HCT116 (cell line): Measurements from ENCODE around the gene DPYSL5. TPM values are rescaled to one million over a fixed set of nuclear protein-coding genes. Genes with fewer than 3 reads are reported as not detected.

Experiments used
- ATAC-seq: fragments of 200-7000 bp; cut with Tn5 transposase; 2 replicates; pipeline ENCODE4 v1.9.1; 2020; ENCODE audit warnings: mild to moderate bottlenecking, moderate library complexity
- BruUV-seq: library from RNA; stranded (reverse); fragments of 400-500 nt; replicated peaks from 2 replicates; lab custom pipeline; 2021; lab: Mats Ljungman, UMichigan
- CTCF ChIA-PET: fragments of 300-600 bp; sonication (Branson Sonifier 250); formaldehyde crosslinking; loops from one replicate; lab custom pipeline; 2021; ENCODE audit warnings: antibody characterized with exemption; lab: Charles Lee
- POLR2A ChIA-PET: fragments of 300-600, 350-600 bp; sonication (Branson Sonifier 250); formaldehyde crosslinking; loops from one replicate; lab custom pipeline; 2021; ENCODE audit warnings: antibody characterized with exemption; lab: Charles Lee
- RAD21 ChIA-PET, 2 experiments: fragments of 300-600 bp; sonication (Branson Sonifier 250); formaldehyde crosslinking; loops; one replicate each; lab custom pipeline; 2023; ENCODE audit warnings: low total read pairs in 2 of 2; ENCODE audit not compliant: uncharacterized antibody in 2 of 2, unreplicated experiment in 2 of 2, low non-redundant PET in 1 of 2; lab: Charles Lee
- DNase-seq: peaks from one replicate; pipeline ENCODE4 v3.0.0-alpha.2; 2010; ENCODE audit warnings: low read depth, low spot score
- H2AFZ ChIP-seq: fragments of 200-600 bp; shearing (Covaris generic), sonication (generic); 2 replicates; pipeline ENCODE4 v1.6.1; 2017; ENCODE audit warnings: low read depth, mixed run types, mixed read lengths, antibody characterized with exemption, low read length; ENCODE audit not compliant: poor library complexity, severe bottlenecking
- H3K27ac ChIP-seq: 2 replicates; pipeline ENCODE4 v1.5.1; 2012; ENCODE audit warnings: low read depth, low read length
- H3K27me3 ChIP-seq: fragments of 200-600 bp; sonication (generic); 2 replicates; pipeline ENCODE4 v1.6.1; 2016; ENCODE audit warnings: mixed run types, low read length, mixed read lengths; ENCODE audit not compliant: insufficient read depth
- H3K36me3 ChIP-seq, 2 experiments: fragments of 200-500 bp in 1 of 2; fragments of 200-600 bp in 1 of 2; sonication (Bioruptor generic) in 1 of 2; sonication (generic) in 1 of 2; 2 replicates each; pipeline versions ENCODE4 v1.5.1 to v1.6.1; 2014 to 2016; ENCODE audit warnings: low read length in 2 of 2, inconsistent platforms in 1 of 2, mixed read lengths in 1 of 2, mixed run types in 1 of 2; ENCODE audit not compliant: insufficient read depth in 2 of 2, control insufficient read depth in 1 of 2
- H3K4me1 ChIP-seq, 2 experiments: fragments of 200-600 bp in 1 of 2; sonication (generic) in 1 of 2; 2 replicates each; pipeline versions ENCODE4 v1.5.1 to v1.6.1; 2012 to 2017; ENCODE audit warnings: low read length in 2 of 2, inconsistent platforms in 1 of 2, mild to moderate bottlenecking in 1 of 2, mixed read lengths in 1 of 2, mixed run types in 1 of 2, moderate library complexity in 1 of 2; ENCODE audit not compliant: insufficient read depth in 2 of 2, control insufficient read depth in 1 of 2
- H3K4me2 ChIP-seq: fragments of 200-600 bp; sonication (generic); 2 replicates; pipeline ENCODE4 v1.6.1; 2017; ENCODE audit warnings: mixed run types, low read length, mixed read lengths
- H3K4me3 ChIP-seq, 2 experiments: fragments of 200-600 bp in 1 of 2; sonication (generic) in 1 of 2; replicated peaks in 1 of 2; 2 replicates each; pipeline ENCODE4 v1.5.1; 2011 to 2016; ENCODE audit warnings: low read length in 2 of 2, control low read depth in 1 of 2, low read depth in 1 of 2, mild to moderate bottlenecking in 1 of 2, mixed read lengths in 1 of 2, mixed run types in 1 of 2
- H3K79me2 ChIP-seq: fragments of 200-600 bp; sonication (generic); 2 replicates; pipeline ENCODE4 v1.6.1; 2017; ENCODE audit warnings: mild to moderate bottlenecking, mixed run types, low read length, moderate library complexity, mixed read lengths; ENCODE audit not compliant: insufficient read depth
- H3K9ac ChIP-seq: fragments of 200-600 bp; sonication (generic); 2 replicates; pipeline ENCODE4 v1.6.1; 2016; ENCODE audit warnings: low read length, mixed read lengths
- H3K9me2 ChIP-seq: fragments of 200-600 bp; sonication (generic), shearing (Covaris generic); 2 replicates; pipeline ENCODE4 v1.6.1; 2017; ENCODE audit warnings: mixed run types, mild to moderate bottlenecking, moderate library complexity; ENCODE audit not compliant: insufficient read depth
- H3K9me3 ChIP-seq, 2 experiments: fragments of 200-500 bp in 1 of 2; fragments of 200-600 bp in 1 of 2; sonication (Bioruptor generic) in 1 of 2; sonication (generic) in 1 of 2; 2 replicates each; pipeline ENCODE4 v1.6.1; 2014 to 2017; ENCODE audit warnings: low read length in 2 of 2, mixed read lengths in 2 of 2, inconsistent platforms in 1 of 2, low read depth in 1 of 2, mild to moderate bottlenecking in 1 of 2, mixed run types in 1 of 2, moderate library complexity in 1 of 2; ENCODE audit not compliant: control insufficient read depth in 1 of 2, insufficient read depth in 1 of 2
- H4K20me1 ChIP-seq: fragments of 200-600 bp; sonication (generic), shearing (Covaris generic); 2 replicates; pipeline ENCODE4 v1.6.1; 2017; ENCODE audit warnings: mixed run types, mild to moderate bottlenecking, moderate library complexity; ENCODE audit not compliant: insufficient read depth
- EGR1 ChIP-seq: IDR thresholded peaks from 2 replicates; pipeline ENCODE4 v1.6.1; 2012; ENCODE audit warnings: low read depth
- ELF1 ChIP-seq: IDR thresholded peaks from 2 replicates; pipeline ENCODE4 v1.6.1; 2012; ENCODE audit warnings: low read depth, borderline replicate concordance
- POLR2AphosphoS5 ChIP-seq: IDR thresholded peaks from 2 replicates; pipeline ENCODE4 v1.6.1; 2011; ENCODE audit warnings: mild to moderate bottlenecking, low read depth, low read length, moderate library complexity
- RAD21 ChIP-seq: IDR thresholded peaks from 2 replicates; pipeline ENCODE4 v1.6.1; 2012; ENCODE audit warnings: low read depth, mild to moderate bottlenecking
- TCF7L2 ChIP-seq: IDR thresholded peaks from 2 replicates; pipeline ENCODE4 v1.7.0; 2011; ENCODE audit warnings: borderline replicate concordance, inconsistent platforms; ENCODE audit not compliant: insufficient read depth, insufficient read length; ENCODE audit errors: extremely low read depth
- YY1 ChIP-seq: IDR thresholded peaks from 2 replicates; pipeline ENCODE4 v1.6.1; 2011; ENCODE audit warnings: low read length, low read depth, moderate library complexity, mild to moderate bottlenecking; ENCODE audit not compliant: insufficient replicate concordance; ENCODE audit errors: extremely low read depth
- intact Hi-C: fragments of 100-400 bp; cut with micrococcal nuclease; formaldehyde crosslinking; loops from 2 replicates; pipeline ENCODE4 v1.10.0; 2022
- total RNA-seq: library from RNA; stranded (reverse); gene quantifications from one replicate; pipeline ENCODE4 v1.2.1, GENCODE V29; 2021; ENCODE audit not compliant: unreplicated experiment
- TF ChIP-seq, protein P1 (sequence below): IDR thresholded peaks from 2 replicates; pipeline ENCODE4 v1.6.1; 2012
- TF ChIP-seq, protein P2 (sequence below), 3 experiments: fragments of 200-600 bp in 1 of 3; sonication (generic) in 1 of 3; IDR thresholded peaks in 2 of 3; conservative IDR thresholded peaks in 1 of 3; 2 replicates each; pipeline ENCODE4 v1.5.1; 2012 to 2017; ENCODE audit warnings: low read depth in 2 of 3, low read length in 2 of 3, antibody characterized with exemption in 1 of 3, borderline replicate concordance in 1 of 3, control low read depth in 1 of 3, mild to moderate bottlenecking in 1 of 3, mixed read lengths in 1 of 3, mixed run types in 1 of 3, moderate library complexity in 1 of 3; ENCODE audit not compliant: insufficient read depth in 1 of 3

The DPYSL5 gene
- total RNA-seq, 1 experiment from 2014 or later = 8.4 TPM

- Histone ChIP-seq H4K20me1 (no peaks in the 10 kb centered on the region), H3K9me3 (no peaks in the 10 kb centered on the region), H3K4me2 (peak overlapping the region; percentile 13; the same call in 1 of the 2 replicates), H3K4me3 (no peak overlapping the region), H3K79me2 (no peaks in the 10 kb centered on the region), H2AFZ (no peak overlapping the region), H3K9me2 (no peaks in the 10 kb centered on the region), H3K36me3 (no peaks in the 10 kb centered on the region), H3K9ac (no peak overlapping the region), H3K4me1 (peaks cover 4 to 23% of the 10 kb centered on the region in 2 experiments; a peak in 3 of 4 replicates), H3K27me3 (peaks cover 5% of the 10 kb centered on the region; the same call in 1 of the 2 replicates), H3K27ac (no peak overlapping the region)
- ChIA-PET POLR2A (no interaction called here), CTCF (interaction anchor here (1.7 kb wide), 1 partner anchor 49 kb away, joined by 10 read pairs; no protein-coding TSS in a partner anchor), RAD21 (no interaction called here)
- no peak for DNase-seq
- intact Hi-C loops = loop anchor here (2.0 to 10.0 kb wide), 3 partner anchors 61 to 314 kb away; partner anchors contain the start of gene TRIM54
- no peak for ATAC-seq
- no TSS peak for BruUV-seq
- TF ChIP-seq, protein P1, sequence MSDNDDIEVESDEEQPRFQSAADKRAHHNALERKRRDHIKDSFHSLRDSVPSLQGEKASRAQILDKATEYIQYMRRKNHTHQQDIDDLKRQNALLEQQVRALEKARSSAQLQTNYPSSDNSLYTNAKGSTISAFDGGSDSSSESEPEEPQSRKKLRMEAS = no peak
- TF ChIP-seq ELF1 (no peak), YY1 (no peak), EGR1 (no peak), TCF7L2 (no peak)
Measured at GRCh38 chr2:26968001-26968400, 120.1 kb downstream of the DPYSL5 start.

DNA sequence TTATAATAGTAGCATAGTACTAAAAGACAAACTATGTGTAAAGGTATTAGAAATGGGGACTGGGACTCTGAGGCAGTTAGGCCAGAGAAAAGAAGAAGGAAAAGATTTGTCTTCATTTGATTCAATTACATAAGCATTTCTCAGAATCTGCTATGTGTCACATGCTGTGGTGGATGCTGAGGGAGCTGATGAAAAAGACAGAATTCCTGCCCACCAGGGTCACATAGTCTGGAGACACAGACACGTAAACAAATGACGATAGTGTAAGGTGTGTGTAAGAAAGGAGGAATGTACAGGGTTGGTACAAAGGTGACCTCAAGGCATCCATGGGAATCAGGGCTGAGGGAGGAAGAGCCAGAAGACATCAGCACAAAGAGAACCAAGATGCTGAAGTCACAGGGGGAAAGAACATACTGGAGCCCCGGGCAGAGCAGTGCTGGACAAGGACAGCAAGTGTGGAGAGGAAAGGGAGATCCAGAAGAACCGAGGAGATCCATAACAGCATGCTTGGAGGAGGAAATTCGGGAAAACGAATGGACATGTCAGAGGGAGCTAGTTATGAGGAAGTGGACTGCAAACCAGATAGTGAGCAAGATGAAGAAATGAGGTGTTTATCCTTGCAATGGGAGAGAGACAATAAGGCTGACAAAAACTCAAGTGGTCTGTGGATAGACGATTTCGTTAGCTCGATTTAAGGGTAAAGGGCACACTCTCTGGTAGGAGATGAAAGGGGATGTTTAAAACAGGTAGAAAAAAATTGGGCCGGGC lies 121.3 kb downstream of the DPYSL5 start:
- H3K4me1 ChIP-seq = peaks cover 4 to 23% of the 10 kb centered on the region in 2 experiments; a peak in 3 of 4 replicates

More for the DNA sequence above, 121.3 kb downstream of the DPYSL5 start:
- Histone ChIP-seq H3K9me3 (no peaks in the 10 kb centered on the region), H3K4me3 (no peak overlapping the region), H2AFZ (no peak overlapping the region), H3K27ac (no peak overlapping the region), H3K4me2 (no peak overlapping the region), H3K9me2 (no peaks in the 10 kb centered on the region), H3K36me3 (no peaks in the 10 kb centered on the region), H3K79me2 (no peaks in the 10 kb centered on the region), H3K9ac (no peak overlapping the region), H4K20me1 (no peaks in the 10 kb centered on the region), H3K27me3 (peaks cover 5% of the 10 kb centered on the region; the same call in 1 of the 2 replicates)
- TF ChIP-seq, protein P2, sequence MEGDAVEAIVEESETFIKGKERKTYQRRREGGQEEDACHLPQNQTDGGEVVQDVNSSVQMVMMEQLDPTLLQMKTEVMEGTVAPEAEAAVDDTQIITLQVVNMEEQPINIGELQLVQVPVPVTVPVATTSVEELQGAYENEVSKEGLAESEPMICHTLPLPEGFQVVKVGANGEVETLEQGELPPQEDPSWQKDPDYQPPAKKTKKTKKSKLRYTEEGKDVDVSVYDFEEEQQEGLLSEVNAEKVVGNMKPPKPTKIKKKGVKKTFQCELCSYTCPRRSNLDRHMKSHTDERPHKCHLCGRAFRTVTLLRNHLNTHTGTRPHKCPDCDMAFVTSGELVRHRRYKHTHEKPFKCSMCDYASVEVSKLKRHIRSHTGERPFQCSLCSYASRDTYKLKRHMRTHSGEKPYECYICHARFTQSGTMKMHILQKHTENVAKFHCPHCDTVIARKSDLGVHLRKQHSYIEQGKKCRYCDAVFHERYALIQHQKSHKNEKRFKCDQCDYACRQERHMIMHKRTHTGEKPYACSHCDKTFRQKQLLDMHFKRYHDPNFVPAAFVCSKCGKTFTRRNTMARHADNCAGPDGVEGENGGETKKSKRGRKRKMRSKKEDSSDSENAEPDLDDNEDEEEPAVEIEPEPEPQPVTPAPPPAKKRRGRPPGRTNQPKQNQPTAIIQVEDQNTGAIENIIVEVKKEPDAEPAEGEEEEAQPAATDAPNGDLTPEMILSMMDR (IDR thresholded peaks at IDR 0.05 in 2 of 3, conservative IDR thresholded peaks at IDR 0.05 in 1 of 3; ENCODE audit: borderline replicate concordance in 1 of 3, insufficient read depth in 1 of 3, low read depth in 2 of 3, low read length in 2 of 3) = no peak
- TF ChIP-seq POLR2AphosphoS5 (no peak), RAD21 (no peak)
- DNase-seq (no peak), ATAC-seq (no peak)
- CTCF ChIA-PET = interaction anchor here (1.5 to 1.7 kb wide), 2 partner anchors 7 to 47 kb away, joined by 10 read pairs; no protein-coding TSS in a partner anchor
- POLR2A ChIA-PET = no interaction called here
- RAD21 ChIA-PET = no interaction called here
- no TSS peak for BruUV-seq
- intact Hi-C loops = loop anchor here (2.0 to 10.0 kb wide), 3 partner anchors 60 to 313 kb away; partner anchors contain the start of gene TRIM54
